Cardiac ventricle fibroblast (primary cell): ENCODE data around the gene HOXB8. TPM values are rescaled to one million over a fixed set of nuclear protein-coding genes. Genes with fewer than 3 reads are reported as not detected.

Experiments used
- total RNA-seq: library from RNA; depleted of rRNA; stranded (reverse); fragments of >200 nt; gene quantifications from 2 replicates; pipeline ENCODE4 v1.2.3, GENCODE V29; 2015

Gene HOXB8
- not detected in 2 replicates for total RNA-seq

GRCh38 chr17:48615047-48615962 lies at the start of gene HOXB8:
Gene HOXB8, minus strand, starts transcription at chr17:48615292. Its CDS starts 588 bp downstream, at chr17:48614704.

DNA sequence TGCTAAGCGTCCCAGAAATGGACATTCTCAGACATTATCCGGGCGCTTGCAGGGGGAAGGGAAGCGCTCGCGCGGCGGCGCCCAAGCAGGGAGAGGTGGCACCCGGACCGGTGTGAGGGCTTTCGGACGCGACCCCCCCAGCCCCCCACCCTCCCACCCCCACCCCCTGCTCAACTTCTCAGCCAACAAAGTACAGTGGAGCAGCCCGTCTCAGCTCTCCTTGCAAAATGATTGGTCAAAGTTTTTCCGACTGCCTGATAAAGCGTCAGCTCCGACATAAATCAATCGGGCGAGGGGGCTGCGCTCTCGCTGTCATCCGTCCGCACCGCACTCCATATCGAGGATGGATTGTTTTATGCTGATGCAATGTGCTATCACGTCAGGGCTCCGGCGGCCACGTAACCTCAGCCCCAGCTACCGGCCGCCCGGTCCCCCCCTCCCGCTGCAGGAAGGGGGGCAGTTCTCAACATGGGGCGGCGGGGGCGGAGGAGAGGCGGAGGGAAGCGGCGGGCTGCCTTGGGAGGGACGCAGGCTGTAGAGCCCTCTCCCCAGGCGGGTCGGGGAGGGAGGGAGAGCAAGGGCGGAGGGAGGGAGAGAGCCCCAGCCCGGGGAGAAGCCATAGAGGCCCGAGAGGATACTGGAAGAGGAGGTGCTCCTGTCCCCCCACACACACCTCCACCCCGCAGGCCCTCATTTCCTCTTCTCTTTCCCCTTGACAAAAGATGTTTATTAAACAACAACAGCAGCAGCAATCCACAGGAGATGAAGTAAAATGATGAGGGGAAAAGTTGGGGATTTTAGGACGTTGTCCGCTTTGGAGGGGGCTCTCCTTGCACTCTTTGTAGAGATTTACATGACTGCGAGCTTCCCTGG lies 11.4 kb upstream of the HOXB8 start, which contains the start of gene HOXB9:
TSS of gene HOXB9 (minus strand) at position 114 of the 873 bp plus-strand sequence. CDS start at position 25, 89 bp downstream.

GRCh38 chr17:48610282-48611211 lies 4.5 kb downstream of the HOXB8 start, which contains the start of gene HOXB7:
Gene HOXB7, minus strand, starts transcription at chr17:48611017. Its CDS starts 99 bp downstream, at chr17:48610918.

GRCh38 chr17:48604770-48605329 lies 10.2 kb downstream of the HOXB8 start, which contains the start of gene HOXB6:
Gene HOXB6, minus strand, starts transcription at chr17:48604986. Its CDS starts 6,836 bp downstream, at chr17:48598150.

DNA sequence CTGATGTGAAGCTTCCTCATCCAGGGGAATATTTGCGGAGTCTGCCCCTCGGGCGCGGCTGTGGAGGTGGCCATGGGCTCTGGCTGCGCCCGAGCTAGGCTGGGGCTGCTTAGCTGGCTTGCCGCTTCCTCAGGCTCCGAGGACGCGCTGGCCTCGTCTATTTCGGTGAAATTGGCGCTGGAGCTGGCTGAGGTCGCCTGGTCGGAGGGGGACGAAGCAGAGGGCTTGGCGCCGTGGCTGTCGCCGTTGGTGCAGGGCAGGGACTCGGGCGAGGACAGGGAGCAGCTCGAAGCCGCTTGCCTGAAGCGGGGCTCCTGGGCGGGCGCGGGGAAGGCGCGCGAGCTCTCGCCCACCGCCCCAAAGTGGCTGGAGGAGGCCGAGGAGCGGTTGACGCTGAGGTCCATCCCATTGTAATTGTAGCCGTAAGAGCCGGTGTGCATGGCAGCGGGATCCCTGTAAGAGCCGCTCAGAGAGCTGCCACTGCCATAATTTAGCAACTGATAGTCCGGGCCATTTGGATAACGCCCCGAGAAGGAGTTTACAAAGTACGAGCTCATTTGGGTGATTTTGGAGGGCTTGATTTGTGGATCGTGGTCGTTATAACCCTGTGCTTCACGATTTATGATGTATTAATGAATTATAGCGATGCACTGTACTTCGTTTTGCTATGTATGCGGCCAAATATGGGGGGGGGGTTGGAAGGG lies 21.8 kb downstream of the HOXB8 start, which contains the start of gene HOXB5:
TSS of gene HOXB5 (minus strand) at position 654 of the 704 bp plus-strand sequence. CDS start at position 557, 97 bp downstream.

DNA sequence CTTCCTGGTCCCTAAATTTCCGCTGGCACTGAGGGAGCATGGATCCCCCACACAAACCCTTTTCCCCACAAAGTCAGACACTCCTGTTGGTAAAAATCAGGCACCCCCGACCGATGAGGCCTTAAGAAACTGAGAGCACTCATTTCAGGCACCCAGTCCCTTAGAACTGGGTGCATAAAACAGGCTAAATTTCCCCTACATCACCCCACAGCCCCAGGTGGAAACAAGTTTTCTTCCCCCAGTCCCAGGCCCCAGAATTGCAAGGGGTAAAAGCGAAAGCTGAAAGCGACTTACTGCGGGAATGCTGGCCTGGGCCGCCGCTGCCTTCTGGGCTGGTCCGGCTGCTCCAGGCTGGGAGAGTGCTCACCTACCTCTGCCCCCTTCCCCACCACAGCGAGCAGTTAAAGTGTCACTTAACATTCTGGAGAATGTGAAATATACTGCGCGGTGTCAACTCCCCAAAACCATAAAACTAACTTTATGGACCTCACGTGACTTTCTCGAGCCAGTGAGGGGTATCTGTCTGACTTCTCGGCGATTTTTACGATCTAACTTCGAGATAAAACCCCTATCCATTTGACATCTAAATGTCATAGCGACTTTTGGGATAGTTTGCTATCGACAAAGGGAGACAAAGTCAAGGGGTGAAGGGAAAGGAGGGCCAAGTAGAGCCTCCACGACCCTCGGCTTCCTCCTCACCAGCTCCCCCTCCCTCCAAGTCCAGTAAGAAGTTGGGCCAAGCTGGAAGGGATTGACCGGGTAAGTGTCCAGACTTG lies 25.1 kb downstream of the HOXB8 start, which contains the start of gene HOXB3:
TSS of gene HOXB3 (minus strand) at position 411 of the 776 bp plus-strand sequence. CDS start 37,767 bp downstream, outside the sequence.

DNA sequence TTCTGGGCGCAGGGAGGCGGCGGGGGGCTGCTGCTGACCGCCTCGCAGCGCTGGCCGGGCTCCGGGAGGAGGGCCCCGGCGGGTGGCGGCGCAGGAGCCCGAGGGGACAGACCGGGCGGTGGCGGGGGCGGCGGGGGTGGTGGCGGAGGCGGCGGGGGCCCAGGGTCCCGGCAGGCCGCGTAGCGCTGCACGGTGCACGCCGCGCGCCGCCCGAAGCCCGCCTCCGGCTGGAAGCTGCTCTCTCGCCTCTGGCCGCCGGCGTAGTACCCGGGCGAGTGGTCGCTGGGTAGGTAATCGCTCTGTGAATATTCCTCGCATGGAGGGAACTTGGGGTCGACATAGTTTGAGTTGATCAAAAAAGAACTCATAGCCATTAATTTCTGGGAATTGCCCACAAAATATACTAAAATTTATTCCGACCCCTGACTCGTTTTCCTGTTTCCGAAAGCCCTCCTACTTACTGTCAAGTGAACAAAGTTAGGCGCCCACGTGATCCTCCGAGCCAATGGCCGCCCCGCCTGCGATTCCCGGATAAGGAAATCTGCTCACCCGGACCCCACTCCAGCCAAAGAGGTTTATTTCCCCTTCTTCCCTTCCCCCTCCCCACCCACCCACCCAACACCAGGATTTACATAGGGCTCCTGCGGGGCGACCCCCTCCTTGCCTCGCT lies 37.0 kb downstream of the HOXB8 start, which contains the start of gene HOXB4:
TSS of gene HOXB4 (minus strand) at position 405 of the 670 bp plus-strand sequence. CDS start at position 374, 31 bp downstream.

Other genes with a start within 250 kb of the HOXB8 start
- gene SKAP1, start 185.1 kb downstream of the HOXB8 start, total RNA-seq: not detected in 2 replicates
- gene HOXB1, start 84.3 kb downstream of the HOXB8 start, total RNA-seq: not detected in 2 replicates
- gene HOXB2, start 70.2 kb downstream of the HOXB8 start, total RNA-seq: 10.3 and 27.3 TPM in 2 replicates
- 0.10 TPM in 1 of 2 replicates, not detected in the other for gene HOXB4, start 36.9 kb downstream of the HOXB8 start, total RNA-seq
- 0.37 and 0.73 TPM in 2 replicates for gene HOXB3, start 25.1 kb downstream of the HOXB8 start, total RNA-seq
- not detected in 2 replicates for gene HOXB5, start 21.5 kb downstream of the HOXB8 start, total RNA-seq
- not detected in 2 replicates for gene HOXB6, start 10.3 kb downstream of the HOXB8 start, total RNA-seq
- gene HOXB7, start 4.3 kb downstream of the HOXB8 start, total RNA-seq: not detected in 2 replicates
- not detected in 2 replicates for gene HOXB9, start 11.1 kb upstream of the HOXB8 start, total RNA-seq
- gene PRAC1, start 107.2 kb upstream of the HOXB8 start, total RNA-seq: not detected in 2 replicates
- gene PRAC2, start 107.9 kb upstream of the HOXB8 start, total RNA-seq: not detected in 2 replicates
- gene HOXB13, start 113.5 kb upstream of the HOXB8 start, total RNA-seq: not detected in 2 replicates
- not detected in 2 replicates for gene TTLL6, start 201.9 kb upstream of the HOXB8 start, total RNA-seq
- 65.4 and 76.2 TPM in 2 replicates for gene CALCOCO2, start 215.7 kb upstream of the HOXB8 start, total RNA-seq